ENCODE measurements around the gene HNRNPLL.

The HNRNPLL gene

DNA sequence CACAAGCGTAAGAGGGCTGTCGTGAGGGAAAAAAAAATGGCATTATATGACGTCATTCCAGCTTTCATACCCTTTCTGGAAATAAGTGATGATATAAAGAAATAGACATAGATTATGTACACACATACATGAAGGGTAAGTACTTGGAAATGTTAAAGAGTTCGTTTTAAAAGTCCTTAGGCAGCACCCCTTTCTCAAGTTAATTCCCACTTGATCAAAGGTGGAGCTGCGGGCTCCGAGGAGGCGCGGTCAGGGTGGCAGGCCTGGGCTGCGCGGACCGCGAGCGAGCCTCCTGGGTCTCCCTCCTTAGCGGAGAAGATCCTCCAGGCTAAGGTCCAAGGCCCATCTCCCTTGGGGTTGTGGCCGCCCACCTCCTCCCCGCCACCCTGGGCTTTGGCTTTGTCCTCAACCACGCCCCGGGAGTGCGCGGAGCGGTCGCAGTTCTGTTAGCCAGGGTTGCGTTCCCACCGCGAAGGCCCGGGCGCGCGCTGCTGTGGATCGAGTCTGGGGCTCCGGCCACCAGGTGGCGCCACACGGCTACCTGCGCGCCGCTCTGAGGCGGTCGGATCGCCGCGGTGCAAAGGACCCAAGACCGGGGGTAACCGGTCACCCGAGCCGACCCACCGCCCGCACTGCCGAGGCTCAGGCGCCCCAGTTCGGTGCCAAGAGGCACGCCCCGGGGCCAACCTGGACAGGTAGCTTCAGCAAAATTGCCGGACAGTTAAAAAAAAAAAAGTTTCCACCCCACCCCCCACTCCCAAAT, 66.8 kb downstream of the HNRNPLL start:
- WGBS: 5% methylated on average over 52 of the region's 53 CpGs
- H3K4me3 ChIP-seq (ENCODE audit: low read length): peak overlapping the region; percentile 74
- H3K27ac ChIP-seq (ENCODE audit: low read depth, low read length): no peak overlapping the region
- H3K9ac ChIP-seq (ENCODE audit: low read depth, low read length): peak overlapping the region; percentile 76
- H3K4me1 ChIP-seq (ENCODE audit: insufficient read depth, low read length): peaks cover 5% of the 10 kb centered on the region; the same call in 1 of the 2 replicates
- peaks cover 20% of the 10 kb centered on the region for H3K27me3 ChIP-seq (ENCODE audit: insufficient read depth, low read length)
- H3K36me3 ChIP-seq (ENCODE audit: insufficient read depth, low read length): no peaks in the 10 kb centered on the region
- no peaks in the 10 kb centered on the region for H3K9me3 ChIP-seq (ENCODE audit: insufficient read depth, low read depth, low read length)

DNA sequence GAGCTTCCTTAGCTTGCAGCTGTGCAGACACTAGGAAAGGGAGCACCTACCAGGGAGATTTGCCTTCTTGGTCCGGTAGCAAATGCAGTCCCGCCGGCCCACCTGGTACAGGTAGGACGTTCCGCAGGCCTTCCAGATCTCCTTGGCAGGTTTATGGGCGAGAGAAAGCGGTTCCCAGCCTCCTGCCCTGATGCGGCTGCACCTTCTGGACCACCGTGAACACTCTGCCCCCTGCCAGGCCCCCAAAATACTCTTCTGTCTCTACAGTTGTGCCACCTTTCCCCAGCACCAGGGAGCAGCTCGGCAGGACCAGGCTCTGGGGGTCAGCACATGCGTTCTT, 67.4 kb downstream of the HNRNPLL start:
- Histone ChIP-seq H3K9ac (ENCODE audit: low read depth, low read length) (no peak overlapping the region), H3K36me3 (ENCODE audit: insufficient read depth, low read length) (no peaks in the 10 kb centered on the region), H3K9me3 (ENCODE audit: insufficient read depth, low read depth, low read length) (no peaks in the 10 kb centered on the region), H3K4me3 (ENCODE audit: low read length) (no peak overlapping the region), H3K27me3 (ENCODE audit: insufficient read depth, low read length) (peaks cover 20% of the 10 kb centered on the region), H3K27ac (ENCODE audit: low read depth, low read length) (no peak overlapping the region), H3K4me1 (ENCODE audit: insufficient read depth, low read length) (peaks cover 3% of the 10 kb centered on the region; the same call in 1 of the 2 replicates)
- 83% methylated on average over 11 of the region's 11 CpGs for WGBS

DNA sequence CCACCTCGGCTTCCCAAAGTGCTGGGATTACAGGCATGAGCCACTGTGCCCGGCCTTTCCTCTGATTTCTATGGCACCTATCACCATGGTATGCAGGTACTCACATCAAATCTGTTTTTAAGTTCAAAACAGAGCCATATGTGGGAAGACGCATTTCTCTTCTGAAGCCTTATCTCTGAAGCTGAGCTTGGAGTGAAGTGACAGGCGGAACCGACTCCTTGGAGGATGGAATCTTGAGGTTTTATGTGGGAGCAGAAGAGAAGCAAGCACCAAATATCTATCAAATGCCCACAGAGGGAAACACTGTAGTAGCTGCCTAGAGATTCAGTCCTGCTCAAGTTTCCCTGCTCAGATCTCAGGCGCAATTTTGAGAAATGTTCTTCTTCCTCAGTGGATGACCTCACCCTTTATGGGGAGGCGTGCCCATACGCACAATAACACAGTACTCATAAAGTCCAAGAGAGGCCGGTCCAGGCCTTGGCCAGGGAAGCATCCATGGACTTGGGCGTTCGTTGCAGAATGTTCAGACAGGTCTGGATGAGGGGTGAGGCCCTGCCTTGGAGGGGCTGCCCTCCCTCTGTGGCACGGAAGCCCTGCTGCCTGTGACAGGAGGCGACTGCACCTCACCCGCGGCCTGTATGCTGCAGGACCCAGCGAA, 67.9 kb downstream of the HNRNPLL start:
- Histone ChIP-seq H3K36me3 (ENCODE audit: insufficient read depth, low read length) (no peaks in the 10 kb centered on the region), H3K9ac (ENCODE audit: low read depth, low read length) (no peak overlapping the region), H3K27ac (ENCODE audit: low read depth, low read length) (no peak overlapping the region), H3K9me3 (ENCODE audit: insufficient read depth, low read depth, low read length) (no peaks in the 10 kb centered on the region), H3K4me1 (ENCODE audit: insufficient read depth, low read length) (peaks cover 3% of the 10 kb centered on the region; the same call in 1 of the 2 replicates), H3K4me3 (ENCODE audit: low read length) (no peak overlapping the region), H3K27me3 (ENCODE audit: insufficient read depth, low read length) (peaks cover 20% of the 10 kb centered on the region)
- WGBS: 90% methylated on average over 16 of the region's 16 CpGs

DNA sequence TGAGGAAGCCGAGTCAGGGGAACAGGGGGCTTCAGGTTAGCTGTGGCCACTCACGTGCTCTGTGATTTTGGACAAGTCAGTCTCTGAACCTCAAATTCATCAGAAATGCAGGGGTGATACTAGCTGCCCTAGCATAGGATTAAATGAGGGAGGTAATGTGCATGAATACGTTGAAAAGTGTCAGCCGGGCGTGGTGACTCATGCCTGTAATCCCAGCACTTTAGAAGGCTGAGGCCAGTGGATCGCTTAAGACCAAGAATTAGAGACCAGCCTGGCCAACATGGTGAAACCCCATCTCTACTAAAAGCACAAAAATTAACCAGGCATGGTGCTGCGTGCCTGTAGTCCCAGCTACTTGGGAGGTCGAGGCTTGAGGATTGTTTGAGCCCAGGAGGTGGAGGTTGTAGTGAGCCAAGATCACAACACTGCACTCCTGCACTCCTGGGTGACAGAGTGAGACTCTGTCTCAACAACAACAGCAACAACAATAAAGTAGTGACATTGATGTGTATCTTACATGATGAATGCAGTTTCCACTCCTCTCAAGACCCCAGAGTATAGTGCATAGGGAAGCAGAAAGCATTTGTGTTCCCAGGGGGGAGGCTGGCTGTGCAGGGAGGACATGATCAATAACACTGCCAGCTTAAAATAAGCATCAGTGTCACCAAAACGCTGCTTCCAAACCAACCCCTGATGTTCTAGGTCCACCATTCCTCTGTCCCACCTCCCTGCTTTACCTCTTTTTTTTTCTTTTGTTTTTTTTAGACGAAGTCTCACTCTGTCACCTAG, 68.8 kb downstream of the HNRNPLL start:
- WGBS: 87% methylated on average over 10 of the region's 10 CpGs

DNA sequence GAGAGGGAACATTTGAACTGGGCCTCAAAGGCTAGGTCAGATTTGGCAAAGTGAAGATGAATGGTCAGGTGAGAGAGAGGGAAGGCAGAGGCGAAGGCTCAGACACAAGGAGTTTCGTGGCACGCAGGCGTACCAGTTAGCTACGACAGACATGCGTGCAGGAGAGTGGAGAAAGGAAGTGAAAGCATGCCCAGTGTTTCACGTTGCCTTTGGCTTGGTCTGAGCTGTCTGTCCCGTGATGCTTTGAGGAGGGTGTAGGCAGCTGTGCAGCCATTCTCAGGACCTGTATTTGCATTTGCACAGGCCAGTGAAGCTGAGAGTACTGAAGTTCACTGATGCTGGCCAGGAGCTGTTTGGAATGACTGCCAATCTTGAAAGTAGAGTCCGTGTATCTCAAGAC, 69.5 kb downstream of the HNRNPLL start:
- H3K9me3 ChIP-seq (ENCODE audit: insufficient read depth, low read depth, low read length): no peaks in the 10 kb centered on the region
- H3K27ac ChIP-seq (ENCODE audit: low read depth, low read length): no peak overlapping the region
- H3K9ac ChIP-seq (ENCODE audit: low read depth, low read length): no peak overlapping the region
- H3K4me1 ChIP-seq (ENCODE audit: insufficient read depth, low read length): peaks cover 6% of the 10 kb centered on the region
- peaks cover 20% of the 10 kb centered on the region for H3K27me3 ChIP-seq (ENCODE audit: insufficient read depth, low read length)
- H3K36me3 ChIP-seq (ENCODE audit: insufficient read depth, low read length): no peaks in the 10 kb centered on the region
- 90% methylated on average over 9 of the region's 9 CpGs for WGBS
- no peak overlapping the region for H3K4me3 ChIP-seq (ENCODE audit: low read length)

More for the DNA sequence above, 68.8 kb downstream of the HNRNPLL start:
- Histone ChIP-seq H3K4me3 (ENCODE audit: low read length) (no peak overlapping the region), H3K27me3 (ENCODE audit: insufficient read depth, low read length) (peaks cover 20% of the 10 kb centered on the region), H3K9ac (ENCODE audit: low read depth, low read length) (no peak overlapping the region), H3K36me3 (ENCODE audit: insufficient read depth, low read length) (no peaks in the 10 kb centered on the region), H3K27ac (ENCODE audit: low read depth, low read length) (no peak overlapping the region), H3K4me1 (ENCODE audit: insufficient read depth, low read length) (peaks cover 3% of the 10 kb centered on the region; the same call in 1 of the 2 replicates), H3K9me3 (ENCODE audit: insufficient read depth, low read depth, low read length) (no peaks in the 10 kb centered on the region)

DNA sequence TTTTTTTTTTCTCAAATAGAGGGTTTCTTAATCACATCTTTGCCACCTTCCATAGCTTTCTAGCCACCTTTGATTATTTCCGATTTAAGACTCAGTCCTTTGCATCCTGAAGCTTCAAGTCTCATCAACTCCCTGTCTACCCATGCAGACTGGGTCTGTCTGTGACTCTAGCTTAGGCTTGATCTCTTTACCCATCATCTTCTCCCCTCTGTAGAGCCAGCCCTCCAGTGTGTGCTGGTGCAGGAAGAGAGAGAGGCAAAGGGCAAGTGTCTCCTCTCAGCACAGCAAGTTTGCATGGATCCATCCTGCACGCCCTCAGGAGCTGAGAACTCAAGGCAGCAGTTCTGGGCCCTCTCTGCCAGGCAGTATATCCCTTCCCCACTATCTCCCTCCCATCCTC, 70.4 kb downstream of the HNRNPLL start:
- Histone ChIP-seq H3K36me3 (ENCODE audit: insufficient read depth, low read length) (no peaks in the 10 kb centered on the region), H3K9ac (ENCODE audit: low read depth, low read length) (no peak overlapping the region), H3K4me1 (ENCODE audit: insufficient read depth, low read length) (peaks cover 3% of the 10 kb centered on the region; the same call in 1 of the 2 replicates), H3K27me3 (ENCODE audit: insufficient read depth, low read length) (peaks cover 20% of the 10 kb centered on the region), H3K27ac (ENCODE audit: low read depth, low read length) (no peak overlapping the region), H3K4me3 (ENCODE audit: low read length) (no peak overlapping the region), H3K9me3 (ENCODE audit: insufficient read depth, low read depth, low read length) (no peaks in the 10 kb centered on the region)
- WGBS: 91% methylated on average over 2 of the region's 2 CpGs

DNA sequence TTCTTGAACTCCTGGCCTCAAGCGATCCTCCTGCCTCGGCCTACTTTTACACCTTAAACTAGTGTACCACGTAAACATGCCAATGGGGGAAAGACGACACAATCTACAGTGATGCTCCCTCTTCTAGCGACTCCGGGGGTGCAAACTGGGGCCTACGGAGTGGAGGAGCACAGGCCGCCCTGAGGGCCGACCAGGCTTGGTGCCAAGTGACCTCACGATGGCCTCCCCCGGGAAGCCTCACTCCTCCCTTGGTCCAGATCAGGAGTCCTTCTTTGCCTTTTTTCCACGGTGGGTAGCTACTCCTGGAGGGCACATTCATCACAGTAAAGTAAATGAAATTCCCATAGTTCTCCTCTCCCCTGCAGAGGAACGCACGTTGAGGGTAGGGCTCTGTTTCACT, 73.5 kb downstream of the HNRNPLL start:
- Histone ChIP-seq H3K9me3 (ENCODE audit: insufficient read depth, low read depth, low read length) (no peaks in the 10 kb centered on the region), H3K9ac (ENCODE audit: low read depth, low read length) (no peak overlapping the region), H3K27ac (ENCODE audit: low read depth, low read length) (no peak overlapping the region), H3K4me3 (ENCODE audit: low read length) (no peak overlapping the region), H3K4me1 (ENCODE audit: insufficient read depth, low read length) (peaks cover 7% of the 10 kb centered on the region; the same call in 1 of the 2 replicates), H3K27me3 (ENCODE audit: insufficient read depth, low read length) (0 out of 2 replicates have a peak, but pooled peaks cover 5% of the 10 kb centered on the region), H3K36me3 (ENCODE audit: insufficient read depth, low read length) (no peaks in the 10 kb centered on the region)
- 92% methylated on average over 14 of the region's 14 CpGs for WGBS

DNA sequence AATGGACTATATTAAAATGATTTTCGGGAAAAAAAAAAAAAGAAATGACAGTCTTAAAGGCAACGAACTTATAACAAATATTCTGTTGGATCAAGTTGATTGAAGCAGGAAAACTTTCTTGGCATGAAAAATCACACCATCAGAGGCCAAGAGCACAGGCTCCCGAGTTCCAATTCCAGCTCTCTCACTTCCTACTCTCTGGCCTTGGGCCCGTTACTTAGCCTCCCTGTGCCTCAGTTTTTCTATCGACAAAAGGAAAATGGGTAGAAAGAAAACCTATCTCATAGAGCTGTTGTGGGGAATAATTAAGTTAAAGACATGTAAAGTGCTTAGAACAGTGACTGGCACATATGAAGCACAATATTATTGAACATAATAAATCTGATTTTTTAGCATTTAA, 74.2 kb downstream of the HNRNPLL start:
- no peak overlapping the region for H3K9ac ChIP-seq (ENCODE audit: low read depth, low read length)
- no peaks in the 10 kb centered on the region for H3K9me3 ChIP-seq (ENCODE audit: insufficient read depth, low read depth, low read length)
- H3K4me1 ChIP-seq (ENCODE audit: insufficient read depth, low read length): peaks cover 12% of the 10 kb centered on the region; the same call in 1 of the 2 replicates
- WGBS: 74% methylated on average over 5 of the region's 5 CpGs
- no peak overlapping the region for H3K27ac ChIP-seq (ENCODE audit: low read depth, low read length)
- no peaks in the 10 kb centered on the region for H3K27me3 ChIP-seq (ENCODE audit: insufficient read depth, low read length)
- peak overlapping the region; percentile 43 for H3K4me3 ChIP-seq (ENCODE audit: low read length)
- H3K36me3 ChIP-seq (ENCODE audit: insufficient read depth, low read length): no peaks in the 10 kb centered on the region

DNA sequence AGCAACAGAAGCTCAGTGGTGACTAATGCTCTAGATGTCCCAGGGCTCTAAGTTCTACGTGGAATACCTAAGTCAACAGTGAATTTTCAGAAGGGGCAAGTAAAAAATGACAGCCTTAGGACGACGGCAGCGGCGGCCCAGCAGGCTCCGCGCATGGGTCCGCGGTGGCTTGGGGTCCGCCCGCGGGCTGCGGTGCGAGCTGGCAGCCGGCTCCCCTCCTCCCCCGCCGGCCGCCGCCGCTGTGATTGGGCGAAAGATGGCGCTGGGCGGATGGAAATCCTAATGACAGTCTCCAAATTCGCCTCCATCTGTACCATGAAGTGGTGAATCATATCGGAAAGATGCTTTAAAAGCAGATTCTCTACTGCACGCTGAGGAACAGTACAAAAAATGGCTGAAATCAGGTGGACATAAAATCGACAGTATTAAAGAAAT, 74.7 kb downstream of the HNRNPLL start:
- WGBS: 5% methylated on average over 23 of the region's 27 CpGs
- H3K9ac ChIP-seq (ENCODE audit: low read depth, low read length): peak overlapping the region; percentile 29; the same call in 1 of the 2 replicates
- H3K27ac ChIP-seq (ENCODE audit: low read depth, low read length): no peak overlapping the region
- H3K36me3 ChIP-seq (ENCODE audit: insufficient read depth, low read length): no peaks in the 10 kb centered on the region
- peaks cover 17% of the 10 kb centered on the region; the same call in 1 of the 2 replicates for H3K4me1 ChIP-seq (ENCODE audit: insufficient read depth, low read length)
- H3K4me3 ChIP-seq (ENCODE audit: low read length): peak overlapping the region; percentile 43
- H3K9me3 ChIP-seq (ENCODE audit: insufficient read depth, low read depth, low read length): no peaks in the 10 kb centered on the region
- H3K27me3 ChIP-seq (ENCODE audit: insufficient read depth, low read length): no peaks in the 10 kb centered on the region

DNA sequence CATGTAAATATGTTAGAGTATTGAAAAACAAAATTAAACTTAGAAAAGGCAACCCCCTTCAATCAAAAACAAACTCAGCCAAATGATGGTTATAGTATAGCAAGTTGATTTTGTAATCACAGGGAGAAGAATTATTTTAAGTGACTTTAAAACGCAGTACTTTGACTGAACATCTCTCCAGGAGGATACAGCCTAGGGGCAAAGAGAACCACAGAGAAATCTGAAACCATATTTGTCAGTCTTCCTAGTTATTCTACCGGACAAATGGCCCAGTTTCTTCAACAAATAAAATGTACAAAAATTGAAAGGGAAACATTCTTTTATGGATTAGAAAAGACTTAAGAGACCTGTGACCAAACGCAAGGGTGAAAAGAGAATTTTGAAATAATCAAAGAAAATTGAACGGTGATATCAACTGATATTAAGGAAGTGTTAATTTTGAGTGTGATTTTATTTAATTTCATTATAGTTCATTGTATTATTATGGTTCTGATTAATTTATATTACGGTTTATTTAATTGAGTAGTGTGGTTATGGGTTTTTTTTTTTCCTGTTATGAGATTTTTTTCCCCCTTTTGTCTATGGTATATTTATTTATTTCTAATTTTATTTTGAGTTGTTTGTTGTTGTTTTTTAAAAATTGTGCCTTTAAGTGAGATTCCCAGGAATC, 75.3 kb downstream of the HNRNPLL start:
- H3K27me3 ChIP-seq (ENCODE audit: insufficient read depth, low read length): no peaks in the 10 kb centered on the region
- 87% methylated on average over 4 of the region's 5 CpGs for WGBS
- no peaks in the 10 kb centered on the region for H3K9me3 ChIP-seq (ENCODE audit: insufficient read depth, low read depth, low read length)
- no peaks in the 10 kb centered on the region for H3K36me3 ChIP-seq (ENCODE audit: insufficient read depth, low read length)
- no peak overlapping the region for H3K27ac ChIP-seq (ENCODE audit: low read depth, low read length)
- peaks cover 20% of the 10 kb centered on the region; the same call in 1 of the 2 replicates for H3K4me1 ChIP-seq (ENCODE audit: insufficient read depth, low read length)
- H3K4me3 ChIP-seq (ENCODE audit: low read length): peak overlapping the region; percentile 43
- peak overlapping the region; percentile 29; the same call in 1 of the 2 replicates for H3K9ac ChIP-seq (ENCODE audit: low read depth, low read length)
